Anterior cingulate cortex (tissue), 58 donors: Measurements from ENCODE around the gene SEH1L.
"Not testable (repeated sequence)": the region's sequence is repeated elsewhere in the genome, so short reads cannot be mapped to it uniquely, and the experiment has no call there.

Source experiments
- DNase-seq, 58 donors: peaks; one replicate each; lab custom pipeline; 2025; lab: John Stamatoyannopoulos, UW

Gene SEH1L

DNA sequence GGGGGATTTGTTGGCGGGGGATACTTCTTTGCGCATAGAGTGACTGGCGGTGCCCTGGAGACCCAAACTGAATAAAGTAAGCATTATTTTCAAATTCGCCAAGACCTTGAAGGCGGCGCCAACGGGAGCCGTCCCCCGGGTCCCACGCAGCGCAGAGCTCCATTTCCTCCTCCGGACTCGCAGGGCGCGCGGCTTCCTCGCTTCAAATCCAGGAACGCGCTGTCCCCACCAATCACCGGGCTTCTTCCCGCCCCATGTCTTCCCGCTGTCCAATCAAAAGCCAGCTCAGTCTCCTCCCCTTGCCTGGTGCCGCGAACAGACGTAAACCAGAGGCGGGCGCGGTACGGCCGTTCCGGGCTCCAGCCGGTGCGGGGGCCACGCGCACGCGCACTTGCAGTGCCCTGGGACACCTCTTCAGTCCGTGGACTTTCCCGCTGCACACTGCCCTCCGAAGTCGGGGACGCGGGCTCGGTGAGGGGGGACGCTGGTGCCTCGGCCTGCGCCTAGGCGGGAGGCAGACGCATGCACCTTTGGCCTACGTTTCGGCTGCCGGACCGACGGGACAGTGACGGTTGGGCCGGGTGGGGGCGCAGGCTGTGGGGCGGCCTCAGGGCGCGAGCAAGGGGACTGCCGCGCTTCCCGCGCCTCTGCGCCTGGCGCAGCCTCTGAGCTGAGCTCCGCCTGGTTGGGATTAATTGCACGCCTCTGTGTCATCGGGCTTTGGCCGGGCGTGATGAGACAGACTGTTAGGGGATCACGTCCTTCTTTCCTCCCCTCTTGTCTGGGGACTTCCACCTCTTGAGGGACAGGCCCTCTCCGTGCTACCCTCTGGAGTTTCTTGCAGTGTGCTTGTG, 43.4 kb downstream of the SEH1L start, which contains the start of gene CEP192:
Gene CEP192 (plus strand): TSS at position 396 of the 854 bp plus-strand sequence. CDS start 8,063 bp downstream, outside the sequence.
- DNase-seq, result peak; percentile 69 to 98 (median 96)

DNA sequence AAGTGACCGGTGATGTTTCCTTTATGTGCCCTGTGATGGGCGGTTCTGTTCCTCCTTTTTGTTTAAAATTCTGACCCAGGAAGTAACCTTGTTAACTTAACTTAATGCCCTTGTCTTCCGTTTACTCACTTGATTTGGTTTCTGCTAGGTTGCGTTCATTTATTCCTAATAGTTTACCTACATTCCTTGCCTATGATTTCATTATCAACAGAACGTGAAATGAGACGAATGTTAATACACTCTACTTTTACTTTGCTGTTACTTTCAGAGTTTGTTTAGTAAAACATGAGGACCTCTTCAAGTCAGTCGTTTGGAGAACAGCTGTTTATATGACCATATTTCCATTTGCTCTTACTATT, 44.0 kb downstream of the SEH1L start:
- no peak for DNase-seq

DNA sequence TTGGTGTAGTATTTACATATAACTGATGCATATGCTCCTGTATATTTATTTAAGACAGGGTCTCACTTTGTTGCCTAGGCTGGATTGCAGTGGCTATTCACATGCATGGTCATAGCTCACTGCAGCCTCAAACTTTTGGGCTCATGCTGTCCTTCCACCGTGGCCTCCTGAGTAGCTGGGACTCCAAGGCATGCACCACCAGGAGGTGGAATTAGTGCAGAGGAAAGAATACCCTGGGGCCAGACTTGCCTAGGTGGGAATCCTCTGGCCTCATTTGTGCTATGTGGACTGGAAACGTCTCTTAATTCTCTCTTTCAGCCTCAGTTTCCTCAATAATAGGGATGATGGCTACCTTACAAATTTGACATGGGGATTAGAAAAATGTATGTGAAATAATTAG, 45.6 kb downstream of the SEH1L start:
- DNase-seq, result no peak

DNA sequence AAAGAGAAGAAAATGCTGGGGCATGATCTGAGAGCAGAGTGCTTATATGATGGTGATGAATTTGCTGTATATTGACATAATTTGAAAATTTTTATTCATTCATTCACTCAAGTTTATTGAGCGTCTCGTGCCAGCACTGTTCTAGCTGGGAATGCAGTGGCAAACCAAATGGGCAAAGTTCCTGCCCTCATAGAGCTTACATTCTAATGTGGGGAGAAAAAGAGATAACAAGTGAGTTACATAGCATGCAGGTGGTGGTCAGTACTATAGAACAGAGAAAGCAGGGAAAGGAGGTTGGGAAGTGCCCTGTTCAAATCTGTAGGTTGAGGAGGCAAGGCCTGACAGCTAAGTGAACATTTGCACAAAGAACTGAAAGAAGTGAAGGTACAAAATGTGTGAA, 47.6 kb downstream of the SEH1L start:
- DNase-seq, result no peak

DNA sequence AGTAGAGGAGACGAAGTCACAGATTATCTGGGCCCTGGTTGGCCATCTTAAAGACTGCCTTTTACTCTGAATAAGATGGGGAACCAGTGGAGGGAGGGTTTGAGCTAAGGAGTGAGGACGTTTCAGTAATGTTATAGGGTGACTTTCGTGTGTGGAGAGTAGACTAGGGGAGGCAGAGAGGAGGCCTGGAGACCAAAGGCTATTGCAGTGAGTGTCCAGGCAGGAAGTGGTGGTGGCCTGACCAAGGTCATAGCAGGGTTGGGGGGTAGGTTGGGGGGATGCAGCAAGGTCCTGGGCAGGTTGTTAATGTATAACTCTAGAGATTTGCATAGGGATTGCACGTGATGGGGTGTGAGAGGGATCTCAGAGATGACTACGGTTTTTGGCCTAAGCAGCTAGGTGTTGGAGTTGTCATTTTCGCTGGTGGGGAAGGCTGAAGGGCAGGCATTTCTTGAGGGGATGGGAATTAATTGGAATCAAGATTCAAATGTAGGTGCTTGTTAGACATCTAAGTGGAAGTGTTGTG, 48.2 kb downstream of the SEH1L start:
- DNase-seq, result no peak

DNA sequence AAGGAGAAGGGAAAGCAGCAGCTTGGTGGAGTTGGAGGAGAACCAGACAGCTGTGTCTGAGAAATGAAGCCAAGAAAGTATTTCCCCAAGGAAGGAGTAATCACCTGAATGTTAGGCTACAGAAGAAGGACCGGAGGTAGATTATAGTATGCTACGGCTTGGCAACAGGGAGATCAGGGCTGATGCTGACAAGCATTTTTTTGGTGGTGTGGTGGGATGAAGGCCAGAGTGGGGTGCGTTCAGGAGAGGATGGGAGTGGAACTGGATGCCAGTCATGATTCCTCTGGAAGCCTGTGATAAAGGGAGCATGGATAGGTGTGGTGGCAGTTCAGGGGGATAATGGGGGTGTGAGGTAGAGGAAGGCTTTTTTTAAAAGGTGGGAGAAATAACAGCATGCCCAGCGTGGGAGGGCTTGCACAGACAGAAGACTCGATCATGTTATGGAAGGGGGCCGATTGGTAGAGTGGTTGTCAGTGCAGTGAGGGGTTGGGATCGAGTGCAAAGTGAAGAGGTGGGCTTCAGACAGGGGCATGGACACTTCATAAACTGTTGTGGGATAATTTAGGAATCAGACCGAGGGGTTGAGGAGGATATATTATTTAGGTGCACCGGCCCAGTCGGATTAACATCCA, 49.0 kb downstream of the SEH1L start:
- DNase-seq, result no peak

DNA sequence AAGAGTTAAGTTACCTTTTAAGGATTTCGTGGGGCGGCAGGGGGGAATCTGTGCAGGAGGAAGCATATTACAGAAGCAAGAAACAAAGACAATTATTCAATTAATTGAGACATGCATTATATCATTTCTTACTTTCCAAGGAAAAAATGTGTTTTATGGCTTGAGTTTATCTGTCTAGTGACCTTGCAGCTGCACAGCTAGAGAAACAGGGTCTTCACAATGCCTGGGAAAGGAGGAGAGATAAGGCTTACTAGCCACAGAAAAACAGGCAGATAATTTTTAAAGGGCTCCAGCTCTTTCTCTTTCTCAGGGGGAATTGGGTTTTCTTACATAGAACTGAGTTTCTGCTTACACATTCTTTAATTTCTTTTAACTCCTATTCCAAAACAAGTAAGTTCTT, 49.5 kb downstream of the SEH1L start:
- DNase-seq, result not testable (repeated sequence)

DNA sequence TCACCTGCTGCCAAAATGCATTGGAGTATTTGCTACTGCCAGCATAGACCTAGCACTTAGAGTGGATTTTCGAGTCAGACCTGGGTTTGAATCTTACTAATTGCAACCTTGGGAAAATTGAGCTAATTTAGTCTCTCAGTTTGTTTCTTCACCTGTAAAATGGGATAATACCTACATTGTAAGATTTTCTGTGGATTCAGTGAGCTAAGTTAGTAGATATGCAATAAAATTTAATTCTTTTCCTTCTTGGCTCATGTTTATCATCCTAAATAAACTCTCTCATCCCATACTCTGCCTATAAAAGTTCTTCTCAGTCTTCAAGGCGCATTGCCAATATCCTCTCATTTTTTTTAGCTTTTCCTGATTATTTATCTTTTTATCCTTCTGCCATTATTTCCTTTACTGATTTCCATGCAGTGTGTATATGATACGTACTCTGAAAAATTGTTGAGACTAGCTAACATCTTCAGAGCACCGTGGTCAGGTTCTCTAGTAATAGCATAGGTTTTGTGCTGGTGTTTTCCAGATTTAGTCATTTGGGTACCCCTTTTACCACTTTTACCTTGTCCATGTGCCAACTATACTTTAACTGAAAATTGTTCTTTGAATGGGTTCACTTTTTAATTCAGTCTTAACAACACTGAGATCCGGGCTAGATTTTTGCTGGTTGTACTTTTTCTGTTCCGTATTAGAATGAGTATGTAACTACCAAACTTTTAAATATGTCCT, 50.7 kb downstream of the SEH1L start:
- no peak for DNase-seq

DNA sequence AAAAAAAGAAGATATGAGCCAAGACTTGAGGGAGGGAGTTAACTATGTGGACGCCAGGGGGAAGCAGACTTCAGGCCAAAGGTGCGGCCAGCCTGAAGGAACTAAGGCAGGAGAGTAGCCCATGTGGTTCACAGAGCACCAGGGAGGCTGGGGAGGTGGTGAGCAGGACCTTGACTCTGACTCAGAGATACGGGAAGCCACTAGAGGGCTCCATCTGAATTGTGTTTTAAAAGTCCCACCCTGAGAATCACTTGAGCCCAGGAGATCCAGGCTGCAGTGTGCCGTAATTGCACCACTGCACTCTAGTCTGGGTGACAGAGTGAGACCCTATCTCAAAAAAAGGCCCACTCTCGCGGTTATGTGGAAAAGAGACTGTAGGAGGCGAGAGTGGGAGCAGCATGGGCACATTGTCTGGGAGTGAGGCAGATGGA, 55.7 kb downstream of the SEH1L start:
- peak in 1 of 58 donors; percentile 6 for DNase-seq

DNA sequence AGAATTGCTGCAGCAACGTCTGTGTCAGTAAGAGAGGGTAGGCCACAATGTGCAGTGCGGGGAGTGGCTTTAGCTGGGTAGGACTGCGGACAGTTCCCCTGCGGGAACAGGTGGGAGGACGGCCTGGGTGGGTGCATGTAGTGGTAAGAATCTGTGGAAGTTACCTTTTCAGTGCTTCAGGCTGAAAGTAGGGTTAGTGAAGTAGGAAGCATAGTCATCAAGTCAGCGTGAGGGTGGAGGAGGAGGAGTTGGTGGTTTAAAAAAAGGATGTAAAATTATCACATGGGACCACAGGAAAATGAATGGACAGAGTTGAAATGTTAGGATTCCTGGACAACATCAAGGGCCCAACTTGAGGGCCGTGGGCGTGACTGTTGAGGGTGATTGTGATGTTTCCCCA, 56.6 kb downstream of the SEH1L start:
- no peak for DNase-seq

DNA sequence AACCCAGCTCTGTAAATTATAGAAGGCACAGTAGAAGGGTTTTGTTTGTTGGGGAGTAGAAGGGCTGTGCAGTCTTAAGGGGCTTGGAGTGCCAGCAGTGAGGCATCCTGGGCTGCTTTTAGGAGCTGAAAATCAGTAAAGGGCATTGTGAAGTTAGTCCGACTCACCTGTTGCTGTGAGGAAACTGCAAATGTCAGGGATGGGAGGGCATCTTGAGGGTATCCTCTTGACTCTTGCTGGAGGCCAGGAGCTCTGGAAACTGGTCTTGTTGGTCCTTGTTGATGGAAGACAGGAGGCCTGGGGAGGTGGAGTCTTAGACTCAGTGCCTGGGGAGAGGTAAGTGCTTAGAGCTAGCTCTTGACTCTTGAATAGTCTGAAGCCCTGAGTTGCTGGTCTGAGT, 57.5 kb downstream of the SEH1L start:
- no peak for DNase-seq

DNA sequence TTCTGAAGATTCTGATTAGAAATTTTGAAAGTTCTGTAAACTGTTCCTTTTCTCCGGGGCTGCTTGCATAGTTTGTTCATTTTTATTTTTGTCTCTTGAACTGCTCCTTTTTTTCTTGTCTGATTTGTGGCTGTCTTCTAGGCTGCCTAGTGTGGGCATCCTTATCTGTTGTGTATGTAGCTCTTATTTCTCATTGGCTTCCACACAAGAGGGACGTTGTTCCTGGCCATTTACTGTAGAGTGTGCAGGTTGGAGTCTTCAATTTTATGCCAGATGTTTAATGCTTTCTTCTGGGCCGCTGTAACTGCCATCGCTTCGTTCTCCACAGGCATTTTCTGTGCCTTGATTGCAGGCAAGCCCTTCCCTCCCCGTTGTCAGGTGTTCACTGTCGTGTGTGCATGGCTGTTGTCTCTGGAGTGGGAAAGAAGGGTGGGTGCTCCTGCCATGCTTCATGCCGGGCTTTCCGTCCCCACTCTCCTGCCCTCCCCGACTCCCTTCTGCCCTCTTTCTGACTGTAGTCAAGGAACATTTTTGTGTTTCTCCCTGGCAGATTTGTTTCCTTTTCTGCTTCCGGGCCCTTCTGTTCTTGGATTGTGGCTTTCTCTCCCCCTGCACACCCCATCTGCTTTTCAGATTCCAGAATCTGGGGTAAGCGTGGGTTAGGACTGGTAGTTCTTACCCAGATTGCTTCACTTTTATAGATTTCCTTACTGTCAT, 58.9 kb downstream of the SEH1L start:
- peak in 16 of 58 donors; percentile 1 to 49 (median 16) for DNase-seq

DNA sequence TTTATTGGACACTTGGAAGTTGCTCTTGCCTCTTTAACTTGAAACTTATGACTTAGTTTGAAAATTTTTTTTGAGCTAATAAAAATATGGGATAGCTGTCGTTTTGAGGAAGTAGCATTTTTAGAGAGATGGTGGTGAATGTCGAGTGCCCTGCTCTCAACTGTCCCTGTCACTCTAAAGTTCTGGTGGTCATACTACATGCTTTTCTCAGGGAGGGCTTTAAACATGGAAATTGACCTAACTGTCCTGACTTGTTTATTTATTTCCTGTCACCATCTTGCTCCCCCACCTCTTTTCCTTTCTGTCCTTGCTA, 59.4 kb downstream of the SEH1L start:
- no peak for DNase-seq

DNA sequence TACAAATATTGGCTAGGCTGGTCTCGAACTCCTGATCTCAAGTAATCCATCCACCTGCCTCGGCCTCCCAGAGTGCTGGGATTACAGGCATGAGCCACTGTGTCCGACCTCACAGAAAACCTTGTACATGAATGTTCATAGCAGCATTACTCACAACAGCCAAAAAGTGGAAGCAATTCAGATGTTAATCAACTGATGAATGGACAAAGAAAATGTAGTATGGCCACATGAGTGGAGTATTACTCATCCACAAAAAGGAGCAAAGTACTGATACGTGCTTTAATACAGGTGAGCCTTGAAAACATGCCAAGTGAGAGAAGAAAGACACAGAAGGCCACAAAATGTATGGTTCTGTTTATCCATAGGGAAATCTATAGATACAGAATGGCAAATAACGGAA, 63.9 kb downstream of the SEH1L start:
- DNase-seq, result no peak

DNA sequence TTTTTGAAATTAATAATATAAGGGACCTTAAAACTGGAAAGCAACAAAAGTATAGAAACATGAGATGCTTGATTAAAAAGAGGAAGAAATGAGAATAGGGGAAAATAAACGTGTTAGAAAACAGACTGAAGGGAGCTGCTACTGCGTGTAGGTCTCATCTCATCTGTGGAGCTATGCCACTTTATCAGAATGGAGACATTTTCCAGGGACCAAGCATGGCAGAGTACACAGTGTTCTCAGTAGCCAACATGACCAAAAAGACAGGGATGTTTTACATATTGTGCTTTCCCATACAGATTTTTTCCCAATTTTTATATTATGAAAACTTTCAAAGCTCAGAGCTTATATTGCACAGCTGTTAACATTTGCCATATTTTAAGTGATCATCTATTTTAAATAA, 66.4 kb downstream of the SEH1L start:
- no peak for DNase-seq

DNA sequence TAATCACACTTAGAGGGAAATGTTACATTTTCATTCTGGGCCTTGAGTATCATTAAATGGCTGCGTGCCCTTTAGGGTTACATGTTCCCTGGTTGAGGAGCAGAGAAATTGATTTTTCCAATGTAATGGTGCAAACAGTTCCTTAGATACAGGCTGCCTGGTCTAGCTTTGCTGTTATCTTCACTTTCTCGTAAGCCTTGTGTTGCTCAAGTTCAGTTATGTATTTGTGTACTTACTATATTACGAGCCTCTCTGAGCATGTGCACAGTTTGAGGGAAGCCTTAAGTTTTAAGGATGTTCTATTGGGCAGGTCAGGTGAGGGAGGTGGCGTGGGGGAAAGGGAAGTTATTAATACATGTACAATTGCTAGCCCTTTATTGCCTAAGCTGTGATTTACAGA, 67.0 kb downstream of the SEH1L start:
- DNase-seq, result no peak

DNA sequence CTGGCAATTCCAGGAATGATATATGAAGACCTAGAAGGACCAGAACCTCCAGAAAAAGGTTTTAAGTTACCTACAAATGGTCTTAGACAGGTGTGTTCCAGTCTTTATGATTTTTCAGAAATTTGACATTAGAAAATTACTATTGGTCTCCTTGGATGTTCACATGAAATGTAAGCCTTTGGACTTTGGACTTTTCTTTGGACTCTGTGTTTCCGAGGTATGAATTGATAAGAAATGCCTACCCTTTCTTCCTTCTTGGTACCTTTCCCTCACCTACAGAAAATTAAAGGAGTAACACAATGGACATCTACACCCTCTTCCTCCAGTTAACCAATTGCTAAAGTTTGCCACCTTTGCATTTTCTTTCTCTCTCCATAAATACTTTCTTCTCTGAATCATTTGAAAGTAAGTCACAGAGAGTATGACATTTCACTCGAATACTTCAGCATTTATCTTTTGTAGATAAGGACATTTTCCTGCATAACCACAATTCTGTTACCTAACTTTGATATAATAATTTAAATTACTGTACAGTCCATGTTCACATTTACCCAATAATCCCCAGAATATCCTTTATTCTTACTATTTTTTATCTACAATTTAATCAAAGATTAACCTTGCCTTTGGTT, 69.5 kb downstream of the SEH1L start:
- DNase-seq, result no peak

DNA sequence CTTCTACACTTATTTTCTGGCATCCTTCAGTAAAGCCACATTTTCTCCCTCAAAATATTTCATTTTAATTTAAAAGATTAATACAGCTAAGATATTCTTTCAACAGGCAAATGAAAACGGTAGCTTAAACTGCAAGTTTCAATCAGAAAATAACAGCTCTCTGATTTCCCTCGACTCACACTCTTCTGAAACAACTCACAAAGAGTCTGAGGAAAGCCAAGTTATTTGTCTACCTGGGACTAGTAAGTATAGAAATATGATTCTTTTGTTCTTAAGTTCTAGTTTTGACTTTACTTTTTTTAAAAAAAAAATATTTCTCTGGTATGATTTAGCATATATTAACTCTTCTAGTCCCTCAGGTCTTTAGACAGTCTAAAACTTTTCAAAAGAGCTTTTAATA, 70.6 kb downstream of the SEH1L start:
- no peak for DNase-seq

DNA sequence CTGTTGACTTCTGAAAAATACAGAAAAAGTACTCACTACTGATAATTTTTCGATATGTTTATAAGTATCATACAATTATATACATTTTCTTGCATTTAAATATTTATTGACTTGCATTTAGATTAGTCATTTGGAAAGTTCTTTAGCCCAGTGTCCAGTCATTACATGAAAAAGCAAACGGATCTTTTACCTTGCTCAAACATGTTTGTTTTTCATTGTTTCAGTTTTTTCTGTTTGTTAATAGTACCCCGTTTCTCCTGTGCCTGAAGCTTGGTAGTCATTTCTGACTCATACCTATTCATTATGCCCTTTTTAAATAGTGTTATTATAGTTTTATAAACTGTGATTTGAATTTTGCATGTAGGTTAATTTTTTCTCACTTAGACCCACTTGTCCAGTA, 71.5 kb downstream of the SEH1L start:
- DNase-seq, result no peak

DNA sequence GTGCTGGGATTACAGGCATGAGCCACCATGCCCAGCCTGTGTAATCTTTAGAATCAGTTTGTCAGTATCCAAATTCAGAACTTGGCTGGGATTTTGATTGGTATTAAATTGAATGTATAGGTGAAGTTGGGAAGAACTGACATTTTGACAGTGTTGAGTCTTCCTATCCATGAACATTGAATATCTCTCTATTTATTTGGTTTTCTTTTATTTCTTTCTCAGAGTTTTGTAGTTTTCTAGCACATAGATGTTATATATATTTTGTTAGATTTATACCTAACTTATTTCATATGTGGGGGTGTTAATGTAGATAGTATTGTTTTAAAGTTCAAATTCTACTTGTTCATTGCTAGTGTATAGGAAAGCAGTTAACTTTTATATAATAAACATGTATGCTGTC, 74.8 kb downstream of the SEH1L start:
- DNase-seq, result no peak
